Measurements from ENCODE around the gene PTRHD1.

Gene PTRHD1

GRCh38 chr2:24745825-24746224 lies 47.4 kb downstream of the PTRHD1 start:
- H3K9me3 ChIP-seq (ENCODE audit: control insufficient read depth, low read length) = no peaks in the 10 kb centered on the region
- H3K4me3 ChIP-seq (ENCODE audit: low read length) = no peak overlapping the region
- H3K4me1 ChIP-seq (ENCODE audit: control insufficient read depth, insufficient read depth, low read length) = no peaks in the 10 kb centered on the region
- H3K9ac ChIP-seq (ENCODE audit: low read length) = no peak overlapping the region
- no peaks in the 10 kb centered on the region for H3K27me3 ChIP-seq (replicated peaks; ENCODE audit: control insufficient read depth, insufficient read depth, low read length)
- peaks cover 13% of the 10 kb centered on the region for H3K36me3 ChIP-seq (ENCODE audit: control insufficient read depth, insufficient read depth, low read length, severe bottlenecking)
- no peak for DNase-seq (ENCODE audit: low read depth)

GRCh38 chr2:24744356-24744755 lies 48.8 kb downstream of the PTRHD1 start:
- Histone ChIP-seq H3K27me3 (replicated peaks; ENCODE audit: control insufficient read depth, insufficient read depth, low read length) (no peaks in the 10 kb centered on the region), H3K4me1 (ENCODE audit: control insufficient read depth, insufficient read depth, low read length) (no peaks in the 10 kb centered on the region), H3K36me3 (ENCODE audit: control insufficient read depth, insufficient read depth, low read length, severe bottlenecking) (peaks cover 24% of the 10 kb centered on the region), H3K4me3 (ENCODE audit: low read length) (no peak overlapping the region), H3K9me3 (ENCODE audit: control insufficient read depth, low read length) (no peaks in the 10 kb centered on the region), H3K9ac (ENCODE audit: low read length) (no peak overlapping the region)
- DNase-seq (ENCODE audit: low read depth) = no peak

- Histone ChIP-seq H3K36me3 (ENCODE audit: control insufficient read depth, insufficient read depth, low read length, severe bottlenecking) (peaks cover 24% of the 10 kb centered on the region), H3K9me3 (ENCODE audit: control insufficient read depth, low read length) (no peaks in the 10 kb centered on the region), H3K4me1 (ENCODE audit: control insufficient read depth, insufficient read depth, low read length) (no peaks in the 10 kb centered on the region), H3K27me3 (replicated peaks; ENCODE audit: control insufficient read depth, insufficient read depth, low read length) (no peaks in the 10 kb centered on the region), H3K9ac (ENCODE audit: low read length) (no peak overlapping the region), H3K4me3 (ENCODE audit: low read length) (no peak overlapping the region)
- DNase-seq (ENCODE audit: low read depth) = no peak
Observed at GRCh38 chr2:24743924-24744323, 49.3 kb downstream of the PTRHD1 start.

- Histone ChIP-seq H3K36me3 (ENCODE audit: control insufficient read depth, insufficient read depth, low read length, severe bottlenecking) (peaks cover 24% of the 10 kb centered on the region), H3K4me1 (ENCODE audit: control insufficient read depth, insufficient read depth, low read length) (no peaks in the 10 kb centered on the region), H3K9ac (ENCODE audit: low read length) (no peak overlapping the region), H3K27me3 (replicated peaks; ENCODE audit: control insufficient read depth, insufficient read depth, low read length) (no peaks in the 10 kb centered on the region), H3K9me3 (ENCODE audit: control insufficient read depth, low read length) (no peaks in the 10 kb centered on the region), H3K4me3 (ENCODE audit: low read length) (no peak overlapping the region)
- DNase-seq (ENCODE audit: low read depth) = no peak
Observed at GRCh38 chr2:24742730-24743129, 50.5 kb downstream of the PTRHD1 start.

- peaks cover 18% of the 10 kb centered on the region for H3K36me3 ChIP-seq (ENCODE audit: control insufficient read depth, insufficient read depth, low read length, severe bottlenecking)
- no peak for DNase-seq (ENCODE audit: low read depth)
- H3K4me3 ChIP-seq (ENCODE audit: low read length) = no peak overlapping the region
- no peak overlapping the region for H3K9ac ChIP-seq (ENCODE audit: low read length)
- no peaks in the 10 kb centered on the region for H3K27me3 ChIP-seq (replicated peaks; ENCODE audit: control insufficient read depth, insufficient read depth, low read length)
- no peaks in the 10 kb centered on the region for H3K4me1 ChIP-seq (ENCODE audit: control insufficient read depth, insufficient read depth, low read length)
- no peaks in the 10 kb centered on the region for H3K9me3 ChIP-seq (ENCODE audit: control insufficient read depth, low read length)
Observed at GRCh38 chr2:24740142-24740541, 53.0 kb downstream of the PTRHD1 start.
